Jurkat, Clone E6-1 (cell line): Measurements from ENCODE around the gene ZNF726.
"Not testable (repeated sequence)": the region's sequence is repeated elsewhere in the genome, so short reads cannot be mapped to it uniquely, and the experiment has no call there.

ENCODE experiments used
- DNase-seq: peaks from one replicate; pipeline ENCODE4 v3.0.0-alpha.2; 2011; ENCODE audit warnings: low read depth, low spot score
- H3K4me3 ChIP-seq: 2 replicates; pipeline ENCODE4 v1.5.1; 2011; ENCODE audit warnings: mild to moderate bottlenecking, low read length, control low read depth, moderate library complexity

ZNF726 gene

GRCh38 chr19:23925285-23925684 is 10.6 kb downstream of the ZNF726 start:
- no peak overlapping the region for H3K4me3 ChIP-seq
- DNase-seq, result no peak

- no peak overlapping the region for H3K4me3 ChIP-seq
- DNase-seq, result no peak
Measured at GRCh38 chr19:23932878-23933277, 18.2 kb downstream of the ZNF726 start.

GRCh38 chr19:23937031-23937430 is 22.3 kb downstream of the ZNF726 start:
- DNase-seq, H3K4me3 ChIP-seq: not testable (repeated sequence)

GRCh38 chr19:23943411-23943810 is 28.7 kb downstream of the ZNF726 start:
- no peak for DNase-seq
- no peak overlapping the region for H3K4me3 ChIP-seq

- H3K4me3 ChIP-seq, result no peak overlapping the region
- no peak for DNase-seq
Measured at GRCh38 chr19:23946569-23946968, 31.9 kb downstream of the ZNF726 start.

GRCh38 chr19:23949611-23950010 is 34.9 kb downstream of the ZNF726 start:
- no peak for DNase-seq
- no peak overlapping the region for H3K4me3 ChIP-seq

GRCh38 chr19:23956051-23956450 is 41.4 kb downstream of the ZNF726 start:
- DNase-seq, result no peak
- H3K4me3 ChIP-seq, result no peak overlapping the region

- DNase-seq, result no peak
- no peak overlapping the region for H3K4me3 ChIP-seq
Measured at GRCh38 chr19:23957660-23958281, 43.1 kb downstream of the ZNF726 start.

- H3K4me3 ChIP-seq, DNase-seq: not testable (repeated sequence)
Measured at GRCh38 chr19:23963396-23963795, 48.7 kb downstream of the ZNF726 start.

GRCh38 chr19:23963881-23964280 is 49.2 kb downstream of the ZNF726 start:
- not testable (repeated sequence) for DNase-seq, H3K4me3 ChIP-seq

- DNase-seq, H3K4me3 ChIP-seq: not testable (repeated sequence)
Measured at GRCh38 chr19:23964334-23964733, 49.6 kb downstream of the ZNF726 start.

GRCh38 chr19:23969630-23970029 is 54.9 kb downstream of the ZNF726 start:
- H3K4me3 ChIP-seq, result no peak overlapping the region
- no peak for DNase-seq

GRCh38 chr19:23971598-23971997 is 56.9 kb downstream of the ZNF726 start:
- DNase-seq, result no peak
- H3K4me3 ChIP-seq, result no peak overlapping the region

GRCh38 chr19:23972161-23972560 is 57.5 kb downstream of the ZNF726 start:
- H3K4me3 ChIP-seq, result no peak overlapping the region
- DNase-seq, result no peak

- H3K4me3 ChIP-seq, result no peak overlapping the region
- no peak for DNase-seq
Measured at GRCh38 chr19:23974941-23975340, 60.3 kb downstream of the ZNF726 start.

GRCh38 chr19:23976631-23977030 is 61.9 kb downstream of the ZNF726 start:
- H3K4me3 ChIP-seq, DNase-seq: not testable (repeated sequence)

GRCh38 chr19:23977256-23977655 is 62.6 kb downstream of the ZNF726 start:
- not testable (repeated sequence) for DNase-seq

GRCh38 chr19:23978068-23978467 is 63.4 kb downstream of the ZNF726 start:
- no peak for DNase-seq
- H3K4me3 ChIP-seq, result no peak overlapping the region

More at GRCh38 chr19:23977256-23977655, 62.6 kb downstream of the ZNF726 start:
- H3K4me3 ChIP-seq, result not testable (repeated sequence)

- no peak overlapping the region for H3K4me3 ChIP-seq
- no peak for DNase-seq
Measured at GRCh38 chr19:23980805-23981204, 66.1 kb downstream of the ZNF726 start.

GRCh38 chr19:23981863-23982262 is 67.2 kb downstream of the ZNF726 start:
- no peak overlapping the region for H3K4me3 ChIP-seq
- DNase-seq, result no peak

GRCh38 chr19:23983406-23983805 is 68.7 kb downstream of the ZNF726 start:
- DNase-seq, result no peak

More at GRCh38 chr19:23983406-23983805, 68.7 kb downstream of the ZNF726 start:
- H3K4me3 ChIP-seq, result no peak overlapping the region
